NCI-H2196 (cell line): ENCODE measurements around the gene PGLYRP1.

Experiments
- DNase-seq: peaks from one replicate; lab custom pipeline; 2025; ENCODE audit not compliant: unreplicated experiment; lab: John Stamatoyannopoulos, UW

The PGLYRP1 gene

DNA sequence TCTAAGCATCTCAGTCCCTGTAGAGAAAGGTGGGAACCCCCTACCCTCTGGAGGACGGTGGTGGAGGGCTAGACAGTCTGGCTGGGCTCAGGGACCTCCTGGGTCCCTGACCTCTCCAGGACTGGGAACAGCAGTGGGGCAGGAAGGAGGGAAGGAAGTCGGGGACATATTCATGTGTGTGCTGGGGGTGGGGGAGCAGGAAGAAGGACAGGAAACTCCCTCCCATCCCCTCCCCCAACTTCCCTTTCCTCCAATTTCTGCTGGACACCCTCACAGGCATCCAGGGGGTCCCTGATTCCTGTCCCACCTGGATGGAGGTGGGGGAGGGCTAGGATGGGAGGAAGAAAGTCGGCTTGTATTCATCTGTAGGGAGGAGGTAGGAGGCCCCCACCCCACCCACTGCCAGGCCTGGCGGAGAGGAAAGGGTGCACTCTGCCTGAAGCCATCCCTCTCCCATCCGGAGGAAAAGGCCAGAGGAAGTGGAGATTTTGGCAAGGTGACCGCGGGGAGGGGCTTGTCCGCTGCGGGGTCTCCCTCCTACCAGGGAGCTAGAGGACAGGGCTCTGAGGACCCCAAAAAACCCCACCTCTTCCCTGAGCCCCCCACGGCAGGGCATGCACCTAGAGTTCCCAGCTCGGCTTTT lies 51.5 kb downstream of the PGLYRP1 start:
- DNase-seq, result no peak

DNA sequence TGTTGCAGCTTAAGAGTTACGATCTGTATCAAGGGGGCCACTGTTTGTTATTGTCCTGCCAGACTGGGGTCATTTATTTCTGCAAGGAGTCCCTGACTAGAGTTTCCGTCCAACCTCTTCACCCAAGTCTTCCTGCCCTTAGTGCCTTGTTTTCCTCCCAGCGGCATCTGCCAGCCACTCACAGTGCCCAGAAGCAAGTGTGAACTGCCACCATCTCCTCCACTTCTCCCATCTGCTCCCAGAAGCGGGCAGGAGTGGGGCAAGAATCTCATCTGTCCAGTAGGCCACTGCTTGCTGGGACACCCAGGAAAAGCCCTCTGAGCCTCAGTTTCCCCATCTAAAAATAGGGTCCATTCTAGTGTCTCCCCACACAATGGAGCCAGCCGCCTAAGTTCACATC lies 53.2 kb downstream of the PGLYRP1 start:
- DNase-seq, result no peak
